T-cell (primary cell): ENCODE data around the gene SPSB3. TPM values are rescaled to one million over a fixed set of nuclear protein-coding genes. Genes with fewer than 3 reads are reported as not detected.
"Not testable (repeated sequence)": the region's sequence is repeated elsewhere in the genome, so short reads cannot be mapped to it uniquely, and the experiment has no call there.

Experiments used
- ATAC-seq, 4 experiments: fragments of 200-7000 bp in 3 of 4; fragments of 150-1000 bp in 1 of 4; cut with Tn5 transposase; replicated peaks in 1 of 4; 1 replicate in 3 of 4; 2 replicates in 1 of 4; pipeline ENCODE4 v1.10.0; 2021; ENCODE audit warnings: moderate library complexity in 3 of 4, mild to moderate bottlenecking in 2 of 4, moderate number of reproducible peaks in 1 of 4
- CTCF ChIA-PET, 2 donors: fragments of 300-600 bp; sonication (Branson Sonifier 250); formaldehyde crosslinking; loops; one replicate each; lab custom pipeline; 2022; ENCODE audit warnings: antibody characterized with exemption in 2 of 2; lab: Charles Lee
- POLR2A ChIA-PET, 2 donors: fragments of 300-600 bp; sonication (Branson Sonifier 250); formaldehyde crosslinking; loops; one replicate each; lab custom pipeline; 2022; ENCODE audit warnings: antibody characterized with exemption in 2 of 2; lab: Charles Lee
- DNase-seq, 35 experiments: peaks; one replicate each; pipeline versions ENCODE4 v3.0.0 to v3.0.0-alpha.2; 2013 to 2023
- H3K27ac ChIP-seq: one replicate; pipeline ENCODE4 v1.5.1; 2013; ENCODE audit warnings: low read length
- H3K27me3 ChIP-seq, 2 experiments: replicated peaks in 1 of 2; 1 replicate in 1 of 2; 2 replicates in 1 of 2; pipeline versions ENCODE4 v1.6.1 to v1.7.0; 2013; ENCODE audit warnings: low read length in 1 of 2, mixed read lengths in 1 of 2; ENCODE audit not compliant: control insufficient read depth in 2 of 2, insufficient read depth in 2 of 2; ENCODE audit errors: extremely low read depth in 1 of 2
- H3K36me3 ChIP-seq, 2 donors: 1 replicate in 1 of 2; 2 replicates in 1 of 2; pipeline versions ENCODE4 v1.6.1 to v1.7.0; 2013; ENCODE audit warnings: low read length in 1 of 2; ENCODE audit not compliant: control insufficient read depth in 2 of 2, insufficient read depth in 1 of 2; ENCODE audit errors: extremely low read depth in 1 of 2
- H3K4me1 ChIP-seq, 2 experiments: 1 replicate in 1 of 2; 2 replicates in 1 of 2; pipeline versions ENCODE4 v1.6.1 to v1.7.0; 2013; ENCODE audit warnings: low read length in 2 of 2, mixed read lengths in 1 of 2; ENCODE audit not compliant: insufficient read depth in 2 of 2, control insufficient read depth in 1 of 2; ENCODE audit errors: extremely low read depth in 1 of 2
- H3K4me3 ChIP-seq, 2 donors: 1 replicate in 1 of 2; 2 replicates in 1 of 2; pipeline versions ENCODE4 v1.5.1 to v1.7.0; 2013; ENCODE audit warnings: mild to moderate bottlenecking in 2 of 2, low read length in 1 of 2, moderate library complexity in 1 of 2; ENCODE audit not compliant: control insufficient read depth in 1 of 2; ENCODE audit errors: extremely low read depth in 1 of 2
- H3K9me3 ChIP-seq: 2 replicates; pipeline ENCODE4 v1.7.0; 2013
- H3K27ac Mint-ChIP-seq, 2 donors: one replicate each; pipeline ENCODE4 v1.8.0; 2020 to 2021; ENCODE audit warnings: mild to moderate bottlenecking in 2 of 2, mixed read lengths in 2 of 2
- H3K27me3 Mint-ChIP-seq, 2 donors: one replicate each; pipeline ENCODE4 v1.8.0; 2021 to 2022; ENCODE audit warnings: mixed read lengths in 2 of 2
- H3K36me3 Mint-ChIP-seq: one replicate; pipeline ENCODE4 v1.8.0; 2021; ENCODE audit warnings: mixed read lengths
- H3K4me1 Mint-ChIP-seq, 3 donors: one replicate each; pipeline ENCODE4 v1.8.0; 2020 to 2022; ENCODE audit warnings: mixed read lengths in 3 of 3, mild to moderate bottlenecking in 1 of 3
- H3K4me3 Mint-ChIP-seq, 3 donors: one replicate each; pipeline ENCODE4 v1.8.0; 2020 to 2022; ENCODE audit warnings: mild to moderate bottlenecking in 3 of 3, mixed read lengths in 3 of 3, moderate library complexity in 3 of 3
- H3K9me3 Mint-ChIP-seq, 3 donors: one replicate each; pipeline ENCODE4 v1.8.0; 2020 to 2022; ENCODE audit warnings: mixed read lengths in 3 of 3
- WGBS: methylation state at CpG from one replicate; pipeline ENCODE4 v1.1.5; 2013; ENCODE audit warnings: missing lambda C conversion rate; ENCODE audit not compliant: insufficient coverage; 5-methylcytosine and 5-hydroxymethylcytosine counted together
- total RNA-seq, 35 experiments: library from RNA in 6 of 35; stranded (reverse) in 6 of 35; fragments of 120-200 nt in 1 of 35; gene quantifications; one replicate each; pipeline versions ENCODE4 v1.2.1 to v1.2.4 and lab custom pipeline; 2013 to 2026

SPSB3 gene
- total RNA-seq, 5 donors from 2014 or later (not counting 1 experiment from before 2014, with no cell fraction given), result 67.3 to 162 (median 139) TPM

DNA sequence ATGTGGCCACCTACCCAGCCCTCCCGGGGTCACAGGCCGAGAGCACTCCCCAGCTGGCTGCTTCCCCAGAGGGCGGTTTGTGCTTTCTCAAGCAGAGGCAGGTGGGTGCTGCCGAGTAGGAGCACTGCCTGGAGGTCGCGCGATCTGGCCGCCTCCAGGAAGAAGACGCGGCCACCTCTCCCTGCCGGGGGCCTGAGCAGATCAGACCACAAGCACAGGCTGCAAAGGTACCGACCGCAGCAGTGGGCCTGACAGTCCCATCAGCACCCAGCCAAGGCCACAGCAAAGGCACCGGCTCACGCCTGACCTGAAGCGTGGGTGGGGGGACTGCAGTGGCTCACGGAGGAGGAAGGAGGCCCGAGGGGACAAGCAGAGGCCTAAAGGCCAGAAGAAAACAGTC lies 26.3 kb upstream of the SPSB3 start:
- no peak for DNase-seq
- Mint-ChIP-seq H3K9me3 (no peaks in the 10 kb centered on the region), H3K4me3 (no peak overlapping the region), H3K27ac (no peak overlapping the region), H3K36me3 (peaks cover 24% of the 10 kb centered on the region), H3K27me3 (no peaks in the 10 kb centered on the region), H3K4me1 (peaks cover 7 to 10% (median 9%) of the 10 kb centered on the region in 3 donors)
- POLR2A ChIA-PET, result no interaction called here
- CTCF ChIA-PET, result no interaction called here
- H3K4me1 ChIP-seq, result no peaks in the 10 kb centered on the region
- H3K4me3 ChIP-seq, result no peak overlapping the region
- H3K27ac ChIP-seq, result no peak overlapping the region
- no peaks in the 10 kb centered on the region for H3K27me3 ChIP-seq
- WGBS, result 87% methylated on average over 16 of the region's 18 CpGs
- ATAC-seq, result no peak
- peaks cover 22 to 42% of the 10 kb centered on the region in 2 donors for H3K36me3 ChIP-seq
- no peaks in the 10 kb centered on the region for H3K9me3 ChIP-seq

DNA sequence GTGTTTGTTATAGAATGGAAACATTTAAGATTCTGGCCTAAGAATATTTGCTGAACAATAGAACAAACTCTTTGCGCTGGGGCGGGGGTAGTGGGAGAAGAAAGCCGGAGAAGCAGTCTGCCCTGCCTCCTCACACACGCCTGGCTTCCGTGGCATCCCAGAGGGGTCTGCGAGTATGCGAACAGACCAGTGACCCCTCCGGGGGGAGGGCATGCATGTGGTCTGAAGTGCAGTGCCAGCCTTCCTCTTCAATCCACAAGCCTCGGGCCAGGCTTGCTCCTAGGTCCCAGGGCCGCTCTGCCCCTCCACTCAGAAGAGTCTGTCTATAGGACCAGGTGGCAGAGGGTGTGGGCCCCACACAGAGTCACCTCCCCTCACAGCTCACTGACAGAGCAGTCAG lies 25.3 kb upstream of the SPSB3 start:
- Histone ChIP-seq H3K27ac (no peak overlapping the region), H3K4me3 (no peak overlapping the region), H3K4me1 (no peaks in the 10 kb centered on the region), H3K36me3 (peaks cover 22 to 34% of the 10 kb centered on the region in 2 donors), H3K9me3 (no peaks in the 10 kb centered on the region), H3K27me3 (no peaks in the 10 kb centered on the region)
- POLR2A ChIA-PET, result no interaction called here
- H3K4me1 Mint-ChIP-seq, result peaks cover 0 to 3% (median 2%) of the 10 kb centered on the region in 3 donors
- peaks cover 18% of the 10 kb centered on the region for H3K36me3 Mint-ChIP-seq
- DNase-seq, result no peak
- CTCF ChIA-PET, result no interaction called here
- ATAC-seq, result no peak
- no peak overlapping the region for H3K27ac Mint-ChIP-seq
- no peaks in the 10 kb centered on the region for H3K27me3 Mint-ChIP-seq
- H3K9me3 Mint-ChIP-seq, result no peaks in the 10 kb centered on the region
- no peak overlapping the region for H3K4me3 Mint-ChIP-seq
- WGBS, result 97% methylated on average over 6 of the region's 10 CpGs

DNA sequence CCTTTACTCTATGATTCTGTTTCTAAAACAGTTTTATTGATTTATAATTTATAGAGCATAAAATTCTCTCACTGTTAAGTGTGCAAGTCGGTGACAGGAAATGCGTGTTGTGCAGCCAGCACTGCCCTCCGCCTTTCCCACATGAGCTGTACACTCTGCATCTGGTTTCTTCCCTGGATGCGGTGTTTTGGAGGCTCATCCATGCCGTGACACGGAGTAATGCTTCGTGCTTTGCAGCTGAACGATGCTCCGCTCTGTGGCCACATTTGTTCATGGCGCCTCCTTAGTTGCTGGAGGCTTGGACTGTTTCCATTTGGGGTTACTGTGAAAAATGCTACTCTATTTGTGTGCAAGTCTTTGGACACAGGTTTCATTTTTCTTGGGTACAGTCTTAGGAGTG lies 18.3 kb upstream of the SPSB3 start:
- H3K36me3 Mint-ChIP-seq, result peaks cover 6% of the 10 kb centered on the region
- no peak overlapping the region for H3K27ac Mint-ChIP-seq
- 90% methylated on average over 10 of the region's 10 CpGs for WGBS
- no peaks in the 10 kb centered on the region for H3K9me3 ChIP-seq
- ChIA-PET POLR2A (no interaction called here), CTCF (no interaction called here)
- H3K27me3 Mint-ChIP-seq, result no peaks in the 10 kb centered on the region
- no peaks in the 10 kb centered on the region for H3K4me1 Mint-ChIP-seq
- ATAC-seq, result no peak
- no peaks in the 10 kb centered on the region for H3K4me1 ChIP-seq
- no peak overlapping the region for H3K4me3 Mint-ChIP-seq
- no peak overlapping the region for H3K4me3 ChIP-seq
- peaks cover 0 to 7% (median 0%) of the 10 kb centered on the region in 3 donors for H3K9me3 Mint-ChIP-seq
- H3K27me3 ChIP-seq, result no peaks in the 10 kb centered on the region
- no peak overlapping the region for H3K27ac ChIP-seq
- no peaks in the 10 kb centered on the region for H3K36me3 ChIP-seq
- DNase-seq, result no peak

DNA sequence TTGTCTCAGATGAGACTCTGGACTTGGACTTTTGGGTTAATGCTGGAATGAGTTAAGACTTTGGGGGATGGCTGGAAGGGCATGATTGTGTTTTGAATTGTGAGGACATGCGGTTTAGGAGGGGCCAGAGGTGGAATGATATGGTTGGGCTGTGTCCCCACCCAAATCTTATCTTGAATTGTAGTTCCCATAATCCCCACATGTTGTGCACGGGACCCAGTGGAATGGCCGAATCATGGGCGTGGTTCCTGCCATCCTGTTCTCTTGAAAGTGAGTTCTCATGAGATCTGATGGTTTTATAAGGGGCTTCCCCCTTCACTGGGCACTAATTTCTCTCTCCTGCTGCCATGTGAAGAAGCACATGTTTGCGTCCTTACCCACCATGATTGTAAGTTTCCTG lies 16.9 kb upstream of the SPSB3 start:
- H3K4me1 Mint-ChIP-seq, H3K4me3 ChIP-seq, H3K4me3 Mint-ChIP-seq, DNase-seq, H3K9me3 Mint-ChIP-seq, H3K27me3 Mint-ChIP-seq, H3K27me3 ChIP-seq, H3K9me3 ChIP-seq, H3K36me3 ChIP-seq, POLR2A ChIA-PET, CTCF ChIA-PET, ATAC-seq, H3K27ac ChIP-seq, H3K36me3 Mint-ChIP-seq, H3K4me1 ChIP-seq, H3K27ac Mint-ChIP-seq: not testable (repeated sequence)
- no CpG with 5 or more reads among the region's 5 CpGs for WGBS

DNA sequence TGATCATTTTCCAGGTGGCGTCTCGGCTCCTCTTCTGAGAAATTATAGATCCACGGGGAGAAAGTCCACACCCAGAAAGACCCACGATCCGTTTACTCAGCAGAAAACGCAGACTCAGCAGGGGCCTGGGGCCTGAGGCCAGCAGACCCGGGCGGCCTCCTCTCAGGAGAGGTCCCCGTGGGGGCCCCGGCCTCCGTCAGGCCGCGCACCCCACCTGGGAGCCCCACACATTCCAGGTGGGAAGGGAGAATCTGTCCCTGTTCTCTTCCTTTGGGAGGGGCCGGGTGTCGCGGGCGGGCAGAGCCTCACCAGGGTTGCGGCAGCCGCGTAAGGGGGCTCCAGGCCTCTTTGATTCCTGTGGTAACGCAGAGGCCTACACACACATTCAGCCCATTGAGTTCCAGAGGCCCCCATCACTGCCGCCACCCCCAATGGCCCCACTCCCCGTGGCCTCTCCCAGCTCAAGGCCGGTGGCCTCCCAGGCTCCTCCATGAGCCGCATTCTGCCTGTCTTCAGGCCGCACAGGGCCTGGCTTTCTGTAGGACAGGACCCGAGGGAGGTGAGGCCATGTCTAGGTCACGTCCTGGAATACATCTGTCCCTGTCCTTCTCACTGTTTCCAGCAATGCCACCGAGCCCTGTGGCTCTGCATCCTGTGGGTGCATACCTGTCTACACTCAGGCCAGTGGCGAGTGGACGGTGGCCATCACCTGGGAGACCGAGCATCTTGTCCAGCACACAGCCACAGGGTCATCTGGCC lies 12.7 kb upstream of the SPSB3 start:
- Histone ChIP-seq H3K27ac (no peak overlapping the region), H3K9me3 (no peaks in the 10 kb centered on the region), H3K27me3 (no peaks in the 10 kb centered on the region), H3K36me3 (peaks cover 3 to 4% of the 10 kb centered on the region in 2 donors), H3K4me3 (no peak overlapping the region), H3K4me1 (peaks cover 0 to 4% of the 10 kb centered on the region in 2 experiments)
- 92% methylated on average over 17 of the region's 32 CpGs for WGBS
- H3K27me3 Mint-ChIP-seq, result no peaks in the 10 kb centered on the region
- peaks cover 3% of the 10 kb centered on the region for H3K36me3 Mint-ChIP-seq
- peaks cover 0 to 7% (median 0%) of the 10 kb centered on the region in 3 donors for H3K9me3 Mint-ChIP-seq
- no peaks in the 10 kb centered on the region for H3K4me1 Mint-ChIP-seq
- no peak for DNase-seq
- ChIA-PET CTCF (no interaction called here), POLR2A (no interaction called here)
- no peak for ATAC-seq
- no peak overlapping the region for H3K27ac Mint-ChIP-seq
- no peak overlapping the region for H3K4me3 Mint-ChIP-seq

DNA sequence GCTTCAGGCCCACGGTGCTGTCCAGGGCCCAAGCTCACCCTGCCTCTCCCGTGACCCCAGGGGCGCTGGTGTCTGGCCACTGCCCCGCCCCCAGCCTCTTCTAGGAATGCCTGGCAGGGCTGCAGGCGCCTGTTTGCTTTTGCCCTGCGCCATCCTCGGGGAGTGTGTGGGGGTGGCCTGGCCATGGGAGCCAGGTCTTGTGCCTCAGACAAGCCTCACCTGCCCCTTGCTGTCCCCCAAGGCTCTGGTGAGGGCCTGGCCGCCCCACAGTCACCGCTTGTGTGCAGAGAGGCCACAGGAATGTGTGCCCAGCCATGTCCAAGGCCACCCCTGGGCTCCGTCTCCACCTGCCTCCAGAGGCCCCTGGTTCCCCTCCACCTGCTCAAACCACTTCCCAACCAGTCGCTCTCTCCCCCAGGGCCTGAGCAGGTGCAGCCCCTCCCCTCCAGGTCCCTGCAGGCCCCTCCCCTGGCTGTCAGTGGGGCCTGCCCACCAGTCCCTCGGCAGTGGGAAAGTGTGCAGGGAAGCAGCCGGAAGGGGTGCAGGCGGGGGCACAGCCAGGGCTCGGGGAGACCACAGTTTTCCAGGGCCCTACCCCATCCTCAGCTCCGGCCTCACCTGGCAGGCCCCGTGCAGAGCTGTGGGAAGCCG lies 12.0 kb upstream of the SPSB3 start:
- CTCF ChIA-PET, result no interaction called here
- Mint-ChIP-seq H3K27ac (no peak overlapping the region), H3K27me3 (no peaks in the 10 kb centered on the region), H3K4me1 (no peaks in the 10 kb centered on the region), H3K36me3 (peaks cover 3% of the 10 kb centered on the region), H3K9me3 (peaks cover 0 to 5% (median 0%) of the 10 kb centered on the region in 3 donors), H3K4me3 (no peak overlapping the region)
- no peak overlapping the region for H3K4me3 ChIP-seq
- POLR2A ChIA-PET, result no interaction called here
- DNase-seq (no peak), ATAC-seq (no peak)
- H3K9me3 ChIP-seq, result no peaks in the 10 kb centered on the region
- peaks cover 10 to 11% of the 10 kb centered on the region in 2 donors for H3K36me3 ChIP-seq
- H3K27me3 ChIP-seq, result no peaks in the 10 kb centered on the region
- peaks cover 0 to 4% of the 10 kb centered on the region in 2 experiments for H3K4me1 ChIP-seq
- 81% methylated on average over 14 of the region's 18 CpGs for WGBS
- H3K27ac ChIP-seq, result no peak overlapping the region
